Measurements from ENCODE around the gene SV2C.
"Not testable (repeated sequence)": the region's sequence is repeated elsewhere in the genome, so short reads cannot be mapped to it uniquely, and the experiment has no call there.

Gene SV2C

DNA sequence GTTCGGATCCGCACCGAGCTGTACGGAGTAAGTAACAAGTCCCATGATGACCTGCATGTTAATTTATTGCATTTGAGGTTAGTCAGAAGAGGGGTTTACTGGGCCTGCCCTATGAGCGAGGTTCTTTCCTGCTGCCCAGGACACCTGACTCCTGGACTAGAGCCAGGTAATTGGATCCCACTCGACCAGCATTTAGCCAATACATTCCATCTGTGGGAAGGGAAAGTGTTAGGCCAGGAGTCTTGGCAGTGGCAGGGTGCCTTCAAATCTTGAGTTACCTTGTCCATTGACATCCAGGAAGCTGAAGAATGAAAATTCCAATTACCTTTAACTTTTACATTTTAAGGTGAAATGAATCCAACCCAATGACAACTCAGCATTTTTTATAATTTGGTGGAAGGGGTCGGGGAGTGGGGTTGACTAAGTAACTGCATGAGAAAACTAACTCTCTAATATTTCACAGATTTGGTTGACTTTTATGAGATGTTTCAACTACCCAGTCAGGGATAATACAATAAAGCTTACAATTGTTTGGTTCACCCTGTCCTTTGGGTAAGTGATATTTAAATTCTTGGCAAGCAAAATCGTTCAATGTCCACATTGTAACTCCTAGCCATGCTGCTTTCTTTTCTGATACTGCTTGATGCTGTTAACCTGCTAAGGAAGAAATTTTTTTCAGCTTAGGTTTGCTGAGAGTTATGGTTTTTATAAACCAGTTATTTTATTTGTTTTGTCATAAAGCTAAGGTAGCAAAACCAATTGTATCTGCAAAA is 208.3 kb downstream of the SV2C start:
- in situ Hi-C loops (cut with MboI; ENCODE audit: low sequenced_read_pairs): no loop called here

DNA sequence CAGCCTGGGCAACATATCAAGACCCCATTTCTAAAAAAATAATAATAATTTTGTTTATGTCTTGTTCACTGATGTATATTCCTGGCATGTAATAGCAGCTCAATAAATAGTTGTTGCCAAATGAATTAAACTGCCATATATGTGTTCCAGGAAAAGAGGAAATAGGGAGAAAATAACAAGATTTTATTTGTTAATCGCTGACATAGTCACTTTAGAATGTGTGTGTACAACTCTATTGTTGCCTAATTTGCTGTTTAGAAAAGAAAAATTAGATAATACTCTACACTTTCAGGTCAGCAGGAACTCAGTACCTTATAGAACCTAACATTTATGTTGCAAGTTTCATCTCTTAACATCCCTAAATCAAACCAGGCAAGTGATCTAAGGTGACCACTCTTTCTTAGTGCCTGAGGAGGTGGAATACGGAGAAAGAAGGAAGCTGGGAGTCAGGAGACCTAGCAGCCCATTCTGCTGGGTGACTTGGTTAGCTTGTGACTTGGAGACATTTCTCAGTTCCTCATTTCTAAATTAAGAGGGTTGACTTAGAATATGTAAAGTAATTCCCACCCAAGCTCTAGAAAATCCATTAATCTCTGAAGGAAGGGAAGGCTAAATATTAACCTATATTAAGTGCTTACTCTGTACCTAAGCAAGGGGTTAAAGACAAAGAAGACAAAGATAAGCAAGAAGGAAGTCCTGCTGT is 209.6 kb downstream of the SV2C start:
- in situ Hi-C loops (cut with MboI; ENCODE audit: low sequenced_read_pairs): no loop called here

DNA sequence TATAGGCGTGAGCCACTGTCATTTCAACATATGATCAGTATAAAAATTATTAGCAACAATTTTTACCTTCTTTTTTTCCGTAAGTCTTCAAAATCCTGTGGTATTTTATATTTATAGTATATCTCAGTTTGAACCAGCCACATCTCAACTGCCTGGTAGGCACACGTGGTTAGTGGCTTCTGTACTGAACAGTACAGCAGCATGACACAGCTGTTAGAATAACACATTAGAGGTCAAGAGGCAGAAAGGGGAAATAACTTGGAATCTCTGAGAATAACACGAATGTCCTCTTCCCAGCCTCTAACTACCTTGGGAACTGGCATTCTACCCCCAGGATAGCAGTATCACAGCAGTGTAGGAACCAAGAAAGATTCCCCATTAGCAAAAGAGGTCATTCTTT is 211.4 kb downstream of the SV2C start:
- in situ Hi-C loops (cut with MboI; ENCODE audit: low sequenced_read_pairs): no loop called here

DNA sequence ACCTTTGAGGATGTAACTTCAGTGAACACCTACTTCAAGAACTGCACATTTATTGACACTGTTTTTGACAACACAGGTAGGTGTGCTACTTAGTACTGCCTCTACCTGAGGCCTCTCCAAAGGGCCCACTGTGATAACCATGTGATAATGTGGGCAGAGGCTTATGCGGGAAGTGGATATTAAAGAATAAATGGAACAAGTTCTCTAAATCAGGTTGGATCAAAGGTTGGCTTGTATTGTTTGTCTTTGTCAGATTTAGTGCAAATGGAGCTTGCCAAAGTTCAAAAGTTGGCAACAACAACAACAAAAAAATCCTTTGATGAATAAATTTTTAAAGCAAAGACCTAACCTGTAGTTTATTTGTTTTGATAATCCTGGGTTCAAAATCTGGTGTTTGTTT is 215.7 kb downstream of the SV2C start:
- in situ Hi-C loops (cut with MboI; ENCODE audit: low sequenced_read_pairs): no loop called here

DNA sequence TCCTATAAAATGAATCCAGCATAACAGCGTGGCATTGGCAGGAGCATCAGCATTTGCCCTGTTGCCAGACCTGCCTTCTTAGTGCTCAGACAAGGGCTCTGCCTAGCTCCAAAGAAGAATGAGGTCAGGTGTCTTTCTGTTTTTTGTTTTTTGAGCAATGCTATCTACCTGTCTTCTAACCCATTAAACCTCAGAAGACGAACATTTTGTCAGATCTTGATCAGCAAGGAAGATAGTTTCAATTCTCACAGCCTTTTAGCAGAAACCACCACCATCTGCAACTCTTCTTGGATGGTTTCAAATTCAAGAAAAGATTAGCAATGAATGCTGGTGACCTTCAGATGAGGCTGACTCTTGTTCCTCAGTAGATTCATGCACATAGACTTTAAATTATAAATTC is 216.4 kb downstream of the SV2C start:
- in situ Hi-C loops (cut with MboI; ENCODE audit: low sequenced_read_pairs): no loop called here

DNA sequence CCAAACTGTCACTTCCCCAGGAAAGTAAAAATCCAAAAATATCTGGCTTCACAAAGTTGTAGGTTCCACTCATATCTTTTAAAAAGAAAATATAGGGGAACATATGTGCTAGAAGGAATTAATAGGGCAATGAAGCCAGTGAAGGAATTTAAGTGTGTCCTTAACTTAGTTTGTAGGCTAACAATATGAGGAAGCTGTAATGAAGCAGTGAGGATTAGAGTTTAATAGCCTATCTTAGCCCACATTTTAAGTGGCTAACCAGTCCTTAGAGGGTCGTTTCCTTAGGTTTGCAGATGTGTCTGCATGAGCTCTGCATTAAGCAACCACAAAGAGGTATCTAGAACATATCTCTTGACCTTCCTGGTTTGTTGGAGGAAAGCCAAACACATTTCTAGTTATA is 218.7 kb downstream of the SV2C start:
- in situ Hi-C loops (cut with MboI; ENCODE audit: low sequenced_read_pairs): not testable (repeated sequence)

DNA sequence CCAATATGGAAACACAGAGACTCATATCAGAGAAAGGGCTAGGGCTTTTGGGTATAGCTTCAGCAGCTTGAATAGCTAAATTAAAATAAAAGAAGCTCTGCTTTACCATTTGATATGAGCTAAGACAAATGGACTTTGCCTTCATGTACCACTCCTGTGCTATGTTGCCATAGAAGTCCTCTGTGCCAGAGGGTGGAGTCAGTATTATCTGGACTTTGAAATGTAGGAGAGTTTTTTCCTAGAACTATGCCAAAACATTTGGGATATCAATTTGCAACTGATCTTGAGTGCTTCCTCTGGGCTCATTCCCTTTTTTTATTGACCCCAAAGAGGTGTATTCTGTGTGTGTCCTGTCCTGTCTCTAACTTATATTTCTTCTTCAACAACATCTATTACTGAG is 219.5 kb downstream of the SV2C start:
- in situ Hi-C loops (cut with MboI; ENCODE audit: low sequenced_read_pairs): not testable (repeated sequence)

DNA sequence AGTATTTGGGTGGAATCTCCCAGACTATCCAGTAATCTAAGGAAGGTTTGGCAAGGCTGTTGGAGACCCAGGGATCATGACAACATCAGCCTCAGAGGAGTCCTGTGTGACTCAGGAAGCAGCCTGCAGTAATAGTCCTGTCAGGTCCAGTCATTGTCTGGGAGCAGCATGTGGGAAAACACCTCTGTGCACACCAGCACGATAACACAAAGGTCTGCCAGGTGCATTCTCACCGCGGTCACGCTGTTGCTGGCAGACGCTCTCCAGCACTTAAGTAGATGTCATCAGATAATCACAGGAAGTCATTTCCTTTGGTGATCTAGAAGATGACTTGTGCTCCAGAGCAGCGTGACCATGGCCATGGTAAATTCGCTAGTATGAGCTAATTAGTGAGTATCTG is 220.7 kb downstream of the SV2C start:
- in situ Hi-C loops (cut with MboI; ENCODE audit: low sequenced_read_pairs): no loop called here

DNA sequence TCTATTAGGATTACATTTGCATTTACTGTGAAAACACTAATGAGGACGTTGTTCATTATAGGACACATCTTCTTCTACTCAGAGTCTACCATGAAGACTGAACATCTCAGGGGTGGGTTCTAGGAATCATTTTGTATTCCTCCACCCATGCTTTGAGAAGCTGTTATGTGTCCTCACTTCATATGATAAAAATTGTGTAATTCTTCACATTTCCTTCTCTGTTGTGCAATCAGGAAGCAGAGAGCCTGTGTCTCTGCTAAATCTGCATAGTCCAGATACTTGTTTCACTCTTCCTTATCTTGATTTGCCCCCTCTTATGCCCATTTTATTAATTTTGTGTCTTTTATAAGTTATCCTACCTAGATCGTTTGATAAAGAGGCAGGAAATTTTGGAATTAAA is 222.1 kb downstream of the SV2C start:
- in situ Hi-C loops (cut with MboI; ENCODE audit: low sequenced_read_pairs): no loop called here

DNA sequence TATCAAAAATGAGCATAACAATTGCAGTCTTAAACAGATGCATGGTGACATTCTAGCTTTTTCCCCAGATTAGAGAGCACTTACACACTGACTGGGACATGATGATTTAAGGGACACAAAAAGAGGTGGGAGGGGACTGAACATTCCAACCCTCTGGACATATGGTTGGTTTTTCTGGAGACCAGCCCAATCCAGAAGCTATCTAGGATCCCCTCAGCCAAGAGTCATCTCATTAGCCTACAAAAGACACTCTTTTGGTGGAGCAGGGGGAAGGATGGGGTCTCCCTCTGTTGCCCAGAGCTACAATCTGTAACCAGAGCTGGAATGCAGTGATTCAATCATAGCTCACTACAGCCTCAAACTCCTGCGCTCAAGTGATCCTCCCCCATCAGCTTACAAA is 222.6 kb downstream of the SV2C start:
- in situ Hi-C loops (cut with MboI; ENCODE audit: low sequenced_read_pairs): no loop called here

DNA sequence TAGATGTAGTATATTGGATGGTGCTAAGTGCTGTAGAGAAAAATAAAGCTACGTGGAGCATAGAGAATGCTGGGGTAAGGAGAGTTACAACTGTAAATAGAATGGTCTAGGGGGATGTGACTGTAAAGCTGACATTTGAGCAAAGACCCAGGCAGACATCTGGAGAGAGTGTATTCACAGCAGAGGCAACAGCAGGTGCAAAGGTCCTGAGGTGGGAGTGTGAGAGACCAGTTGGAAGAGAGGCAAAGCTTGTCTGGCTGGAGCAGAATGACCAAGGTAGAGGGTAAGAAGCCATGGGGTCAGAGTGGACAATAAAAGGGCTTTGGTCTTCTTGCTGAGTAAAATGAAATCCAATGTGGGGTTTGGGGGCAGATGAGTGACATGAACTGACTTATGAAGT is 227.0 kb downstream of the SV2C start:
- in situ Hi-C loops (cut with MboI; ENCODE audit: low sequenced_read_pairs): no loop called here

DNA sequence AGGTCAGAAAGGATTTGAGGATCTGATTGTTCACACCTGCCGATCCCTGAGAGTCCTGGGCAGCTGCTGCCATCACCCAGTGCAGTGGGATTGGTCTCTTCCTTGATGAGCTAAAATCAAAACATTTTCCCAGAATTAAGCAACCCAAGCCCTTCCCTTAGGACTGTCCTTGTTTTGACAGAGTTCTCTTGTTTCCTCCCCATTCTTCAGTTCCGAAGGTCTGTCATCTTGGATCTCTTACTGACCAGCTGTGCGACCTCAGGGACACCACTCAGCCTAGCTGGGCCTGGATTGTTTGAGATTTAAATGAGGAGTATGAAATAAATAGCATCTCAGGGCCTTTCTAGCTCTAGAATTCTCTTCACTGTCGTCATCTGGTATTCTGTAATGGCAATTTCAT is 229.6 kb downstream of the SV2C start:
- in situ Hi-C loops (cut with MboI; ENCODE audit: low sequenced_read_pairs): no loop called here

DNA sequence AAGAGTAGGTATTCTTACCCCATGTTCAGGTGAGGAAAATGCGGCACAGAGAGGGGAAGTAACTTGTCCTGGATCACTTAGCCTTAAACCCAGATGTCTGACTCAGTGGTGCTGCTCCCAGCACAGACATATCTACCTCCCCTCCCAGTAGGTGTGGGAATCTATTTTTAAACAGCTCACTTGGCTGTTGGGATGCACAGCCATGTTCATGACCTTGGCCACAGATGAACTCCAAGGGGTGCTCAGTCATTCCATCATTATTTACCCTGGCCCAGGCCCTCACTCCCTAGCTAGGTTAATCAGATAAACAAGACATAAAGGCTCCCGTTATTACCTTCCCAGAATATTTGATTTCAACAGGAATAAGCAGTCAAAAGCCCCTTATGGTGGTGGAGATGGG is 231.5 kb downstream of the SV2C start:
- in situ Hi-C loops (cut with MboI; ENCODE audit: low sequenced_read_pairs): no loop called here

DNA sequence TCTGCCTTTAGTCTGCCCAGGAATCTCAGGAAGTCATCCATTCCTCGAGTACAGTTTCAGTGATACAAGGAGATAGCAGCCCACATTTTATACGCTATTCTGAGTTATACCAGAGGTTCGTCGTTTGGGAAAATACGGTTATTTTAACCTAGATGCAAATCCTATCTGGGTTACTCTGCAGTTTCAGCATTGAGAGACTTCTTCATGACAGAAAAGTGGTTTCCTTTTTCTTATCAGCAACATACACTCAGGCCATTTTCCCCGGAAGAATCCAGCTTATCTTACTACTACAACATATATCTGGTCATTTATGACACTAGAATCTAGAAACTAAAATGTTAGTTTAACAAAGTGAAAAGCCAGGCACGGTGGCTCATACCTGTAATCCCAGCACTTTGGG is 236.5 kb downstream of the SV2C start:
- in situ Hi-C loops (cut with MboI; ENCODE audit: low sequenced_read_pairs): no loop called here

DNA sequence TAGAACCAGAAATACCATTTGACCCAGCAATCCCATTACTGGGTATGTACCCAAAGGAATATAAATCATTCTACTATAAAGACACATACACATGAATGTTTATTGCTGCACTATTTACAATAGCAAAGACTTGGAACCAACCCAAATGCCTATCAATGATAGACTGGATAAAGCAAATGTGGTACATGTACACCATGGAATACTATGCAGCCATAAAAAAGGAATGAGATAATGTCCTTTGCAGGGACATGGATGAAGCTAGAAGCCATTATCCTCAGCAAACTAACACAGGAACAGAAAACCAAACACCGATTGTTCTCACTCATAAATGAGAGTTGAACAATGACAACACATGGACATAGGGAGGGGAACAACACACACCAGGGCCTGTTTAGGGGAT is 240.3 kb downstream of the SV2C start:
- in situ Hi-C loops (cut with MboI; ENCODE audit: low sequenced_read_pairs): not testable (repeated sequence)

DNA sequence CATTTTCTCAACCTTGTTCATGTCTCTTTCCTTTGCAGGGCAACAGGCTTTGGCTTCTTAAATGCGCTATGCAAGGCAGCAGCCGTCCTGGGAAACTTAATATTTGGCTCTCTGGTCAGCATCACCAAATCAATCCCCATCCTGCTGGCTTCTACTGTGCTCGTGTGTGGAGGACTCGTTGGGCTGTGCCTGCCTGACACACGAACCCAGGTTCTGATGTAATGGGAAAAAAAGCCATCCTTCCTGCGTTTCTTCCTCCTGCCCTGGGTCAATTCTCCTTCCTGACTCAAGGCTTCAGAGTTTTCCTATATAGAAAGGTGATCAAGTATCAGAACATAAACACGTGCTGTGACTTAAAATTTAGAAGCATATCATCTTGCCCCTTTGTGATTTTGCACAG is 242.1 kb downstream of the SV2C start:
- in situ Hi-C loops (cut with MboI; ENCODE audit: low sequenced_read_pairs): no loop called here

DNA sequence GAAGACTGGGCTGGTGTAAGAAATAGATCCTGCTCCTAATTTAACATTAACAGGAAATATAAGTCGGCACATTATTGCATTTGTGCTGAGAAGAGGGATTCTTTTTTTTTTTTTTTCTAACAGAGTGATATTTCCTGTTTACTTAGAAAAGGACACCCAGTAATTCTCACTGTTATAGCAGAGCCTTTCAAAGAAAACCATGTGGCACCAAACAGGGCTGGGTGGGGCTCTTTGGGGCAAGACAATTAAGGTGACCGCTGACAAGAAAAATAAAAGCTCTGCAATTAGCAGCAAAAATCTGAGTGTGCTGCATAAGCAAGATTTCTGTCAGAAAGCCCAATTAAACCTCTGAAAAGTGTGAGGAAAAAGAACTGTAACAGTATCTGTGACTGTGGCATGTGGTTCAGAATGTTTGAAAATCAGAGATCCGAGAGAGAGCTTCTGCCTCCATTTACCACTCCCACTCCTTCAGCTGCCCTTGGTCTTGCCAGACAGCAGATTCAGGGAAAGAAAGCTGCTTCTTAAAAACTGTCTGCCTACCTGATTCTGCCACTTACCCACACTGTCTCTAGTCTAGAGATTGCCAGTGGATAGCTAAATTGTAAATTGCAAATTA is 242.8 kb downstream of the SV2C start:
- in situ Hi-C loops (cut with MboI; ENCODE audit: low sequenced_read_pairs): no loop called here

DNA sequence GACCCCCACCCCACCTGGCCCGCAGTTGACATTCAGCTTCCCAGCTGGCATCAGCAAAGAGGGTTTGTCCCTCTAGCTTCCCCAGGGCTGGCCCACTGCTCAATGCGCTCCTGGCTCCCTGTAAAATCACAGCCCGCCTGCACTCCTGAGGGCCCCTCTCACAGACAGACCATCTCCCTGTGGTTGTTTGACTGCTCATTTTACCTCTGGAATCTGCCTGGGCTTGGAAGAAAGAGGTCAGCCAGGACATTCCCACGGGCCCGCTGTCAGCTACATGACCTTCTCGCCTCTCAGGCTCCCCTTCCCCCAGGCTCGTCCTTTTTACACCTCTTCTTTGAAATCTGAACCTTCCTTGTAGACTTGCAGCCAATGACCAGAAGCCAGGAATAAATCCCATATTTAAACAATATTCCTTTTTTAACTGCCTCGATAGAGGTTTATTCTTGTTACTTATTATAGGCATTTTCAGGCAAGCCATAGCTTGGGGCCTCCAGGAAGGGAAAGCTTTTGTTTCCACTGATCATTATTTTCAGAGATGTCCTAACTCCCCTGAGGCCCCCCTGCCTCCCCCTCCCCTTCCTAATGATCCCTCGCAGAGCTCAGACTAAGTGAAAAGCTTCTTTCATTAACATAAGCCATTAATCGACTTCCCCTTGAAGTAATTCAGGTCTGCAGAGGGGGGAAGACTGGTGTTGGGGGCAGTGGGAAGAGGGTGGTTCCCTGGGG is 243.6 kb downstream of the SV2C start:
- in situ Hi-C loops (cut with MboI; ENCODE audit: low sequenced_read_pairs): no loop called here

DNA sequence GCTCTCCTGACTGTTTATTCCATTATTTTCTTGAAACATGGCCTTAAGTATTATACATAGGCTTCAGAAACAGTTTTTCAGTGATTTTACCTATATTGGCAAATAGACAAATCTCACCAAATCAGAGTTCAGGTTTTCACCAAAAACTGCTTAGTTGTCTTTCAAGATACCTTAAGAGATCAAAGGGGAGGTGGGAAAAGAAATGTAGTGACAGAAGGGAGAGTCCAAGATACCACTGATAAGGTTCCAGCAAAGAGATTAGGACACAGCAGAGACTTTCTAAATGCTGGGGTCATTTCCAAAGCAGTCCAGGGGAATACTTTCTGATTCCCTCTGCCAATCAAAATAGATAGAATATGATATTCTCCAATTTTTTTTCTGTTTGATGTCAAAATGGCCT is 246.2 kb downstream of the SV2C start:
- in situ Hi-C loops (cut with MboI; ENCODE audit: low sequenced_read_pairs): no loop called here

DNA sequence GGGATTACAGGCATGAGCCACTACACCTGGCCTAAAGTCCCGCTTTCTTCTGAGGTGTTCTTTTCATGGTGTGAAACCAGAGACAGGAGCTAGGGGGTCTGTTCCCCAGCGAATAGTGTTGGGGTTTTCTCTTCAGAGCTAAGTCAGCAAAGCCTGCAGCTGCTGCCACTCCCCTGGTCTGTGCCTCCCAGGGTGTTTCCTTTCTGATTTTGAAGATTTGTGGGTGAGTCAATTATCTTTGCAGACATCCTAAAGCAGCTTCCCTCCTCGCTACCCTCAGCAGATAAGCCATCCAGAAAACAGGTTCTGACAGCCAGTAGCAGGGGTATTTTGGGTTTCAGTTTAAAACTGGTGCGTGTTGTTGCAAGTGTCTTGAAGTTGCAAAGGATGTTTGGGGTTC is 247.9 kb downstream of the SV2C start:
- in situ Hi-C loops (cut with MboI; ENCODE audit: low sequenced_read_pairs): no loop called here

DNA sequence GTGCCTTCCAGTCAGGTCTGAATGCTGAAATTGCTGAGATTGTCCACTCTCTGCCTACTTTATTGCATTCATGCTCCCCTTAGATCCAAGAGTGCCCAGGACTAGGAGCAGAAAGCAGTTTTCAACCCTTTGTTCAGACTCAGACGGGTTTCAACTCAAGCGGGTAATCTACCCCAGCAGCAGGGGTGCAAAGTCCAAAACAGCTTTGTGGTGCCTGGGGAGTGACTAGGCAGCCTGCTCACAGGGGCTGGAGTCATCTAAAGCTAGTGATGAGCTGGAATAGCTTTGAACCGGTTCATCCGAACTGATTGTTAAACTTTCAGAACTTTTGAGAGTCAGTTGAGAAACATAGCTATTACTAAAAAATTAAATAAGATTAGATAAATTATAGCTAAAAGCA is 248.9 kb downstream of the SV2C start:
- in situ Hi-C loops (cut with MboI; ENCODE audit: low sequenced_read_pairs): no loop called here

Measured in HL-60/S4 (cell line).